CD14-positive monocyte (primary cell): Measurements from ENCODE around the gene SASH1. TPM values are rescaled to one million over a fixed set of nuclear protein-coding genes. Genes with fewer than 3 reads are reported as not detected.

ENCODE experiments used
- DNase-seq, 3 donors: peaks; one replicate each; pipeline ENCODE4 v3.0.0-alpha.2; 2011 to 2022
- H2AFZ ChIP-seq: 2 replicates; pipeline ENCODE4 v1.6.0; 2012; ENCODE audit warnings: mild to moderate bottlenecking, low read depth, low read length, inconsistent platforms; ENCODE audit not compliant: insufficient read depth, poor library complexity, severe bottlenecking
- H3K27ac ChIP-seq, 2 donors: 1 replicate in 1 of 2; 2 replicates in 1 of 2; pipeline ENCODE4 v1.5.1; 2012 to 2013; ENCODE audit warnings: low read length in 2 of 2, control low read depth in 1 of 2, inconsistent platforms in 1 of 2, low read depth in 1 of 2, mild to moderate bottlenecking in 1 of 2
- H3K27me3 ChIP-seq, 2 donors: one replicate each; pipeline versions ENCODE4 v1.6.0 to v1.6.1; 2011 to 2013; ENCODE audit warnings: low read length in 2 of 2; ENCODE audit not compliant: control insufficient read depth in 2 of 2, insufficient read depth in 2 of 2
- H3K36me3 ChIP-seq, 2 donors: replicated peaks in 1 of 2; 1 replicate in 1 of 2; 2 replicates in 1 of 2; pipeline versions ENCODE4 v1.5.1 to v1.6.1; 2012 to 2013; ENCODE audit warnings: low read length in 2 of 2, control low read depth in 1 of 2, inconsistent platforms in 1 of 2, mild to moderate bottlenecking in 1 of 2; ENCODE audit not compliant: insufficient read depth in 2 of 2, control insufficient read depth in 1 of 2
- H3K4me1 ChIP-seq, 2 donors: 1 replicate in 1 of 2; 2 replicates in 1 of 2; pipeline versions ENCODE4 v1.5.1 to v1.6.1; 2012 to 2013; ENCODE audit warnings: low read length in 2 of 2, control low read depth in 1 of 2, inconsistent platforms in 1 of 2, mild to moderate bottlenecking in 1 of 2, moderate library complexity in 1 of 2; ENCODE audit not compliant: insufficient read depth in 2 of 2, control insufficient read depth in 1 of 2
- H3K4me2 ChIP-seq: replicated peaks from 2 replicates; pipeline ENCODE3; 2012; ENCODE audit warnings: low read length, moderate library complexity, mild to moderate bottlenecking; ENCODE audit not compliant: poor library complexity, severe bottlenecking; ENCODE audit errors: extremely low read depth
- H3K4me3 ChIP-seq, 3 experiments: fragments of 200-600 bp in 1 of 3; sonication (generic) in 1 of 3; replicated peaks in 1 of 3; 1 replicate in 2 of 3; 2 replicates in 1 of 3; pipeline ENCODE4 v1.5.1; 2011 to 2013; ENCODE audit warnings: low read length in 3 of 3, mild to moderate bottlenecking in 3 of 3, control low read depth in 2 of 3, low read depth in 2 of 3, inconsistent platforms in 1 of 3, moderate library complexity in 1 of 3
- H3K79me2 ChIP-seq: 2 replicates; pipeline ENCODE4 v1.6.0; 2012; ENCODE audit warnings: mild to moderate bottlenecking, control low read depth, inconsistent platforms, low read length, moderate library complexity; ENCODE audit not compliant: insufficient read depth
- H3K9ac ChIP-seq: 2 replicates; pipeline ENCODE4 v1.6.0; 2017; ENCODE audit warnings: low read length, mild to moderate bottlenecking; ENCODE audit not compliant: insufficient read depth, poor library complexity, severe bottlenecking
- H3K9me3 ChIP-seq, 2 donors: replicated peaks in 1 of 2; 1 replicate in 1 of 2; 2 replicates in 1 of 2; pipeline versions ENCODE4 v1.5.1 to v1.6.1; 2012 to 2013; ENCODE audit warnings: low read length in 2 of 2, control low read depth in 1 of 2; ENCODE audit not compliant: control insufficient read depth in 1 of 2, insufficient read depth in 1 of 2
- H4K20me1 ChIP-seq: 2 replicates; pipeline ENCODE4 v1.6.0; 2012; ENCODE audit warnings: mild to moderate bottlenecking, low read length, control low read depth, moderate library complexity; ENCODE audit not compliant: insufficient read depth
- H3K27ac Mint-ChIP-seq, 7 donors: one replicate each; pipeline ENCODE4 v1.8.0; 2020; ENCODE audit warnings: mild to moderate bottlenecking in 7 of 7, mixed read lengths in 7 of 7, moderate library complexity in 6 of 7, inconsistent platforms in 2 of 7
- H3K27me3 Mint-ChIP-seq, 3 donors: one replicate each; pipeline ENCODE4 v1.8.0; 2021 to 2022; ENCODE audit warnings: low read depth in 3 of 3, mild to moderate bottlenecking in 3 of 3, mixed read lengths in 3 of 3, moderate library complexity in 3 of 3, inconsistent platforms in 1 of 3
- H3K36me3 Mint-ChIP-seq, 2 donors: one replicate each; pipeline ENCODE4 v1.8.0; 2020; ENCODE audit warnings: mixed read lengths in 2 of 2, inconsistent platforms in 1 of 2, mild to moderate bottlenecking in 1 of 2
- H3K4me1 Mint-ChIP-seq: one replicate; pipeline ENCODE4 v1.8.0; 2020; ENCODE audit warnings: mild to moderate bottlenecking, mixed read lengths
- H3K4me3 Mint-ChIP-seq, 2 donors: one replicate each; pipeline ENCODE4 v1.8.0; 2020; ENCODE audit warnings: mild to moderate bottlenecking in 2 of 2, mixed read lengths in 2 of 2, moderate library complexity in 1 of 2
- H3K9me3 Mint-ChIP-seq, 7 donors: one replicate each; pipeline ENCODE4 v1.8.0; 2020 to 2022; ENCODE audit warnings: mixed read lengths in 7 of 7, mild to moderate bottlenecking in 6 of 7, moderate library complexity in 6 of 7, inconsistent platforms in 2 of 7
- CTCF ChIP-seq: fragments of 200-600 bp; IDR thresholded peaks from one replicate; pipeline ENCODE4 v1.8.0; 2022; ENCODE audit warnings: antibody characterized with exemption, mild to moderate bottlenecking
- WGBS: methylation state at CpG from one replicate; pipeline ENCODE4 v1.1.5; 2013; ENCODE audit warnings: missing lambda C conversion rate; ENCODE audit not compliant: insufficient coverage; 5-methylcytosine and 5-hydroxymethylcytosine counted together
- intact Hi-C, 2 donors: fragments of 100-400 bp; cut with micrococcal nuclease; formaldehyde crosslinking; loops; one replicate each; pipeline versions ENCODE4 v1.15.0 to v1.15.1; 2023
- polyA plus RNA-seq, 3 donors: library from polyadenylated mRNA; depleted of rRNA in 1 of 3; unstranded in 2 of 3; stranded (reverse) in 1 of 3; fragments of 300-500 nt in 2 of 3; fragments of >200 nt in 1 of 3; fragmentation: Illumina TruSeq in 2 of 3; gene quantifications; 1 replicate in 2 of 3; 2 replicates in 1 of 3; pipeline ENCODE4 v1.2.3, GENCODE V29; 2012 to 2021

Gene SASH1
- polyA plus RNA-seq, 3 donors: 0.90 to 5.1 (median 4.7) TPM

GRCh38 chr6:148535381-148535780, 192.7 kb downstream of the SASH1 start:
- Histone ChIP-seq H3K4me3 (no peak overlapping the region), H3K36me3 (peaks cover 0 to 15% of the 10 kb centered on the region in 2 donors), H3K79me2 (no peaks in the 10 kb centered on the region), H3K27me3 (no peaks in the 10 kb centered on the region), H3K9ac (no peak overlapping the region), H3K4me2 (no peak overlapping the region), H2AFZ (no peak overlapping the region), H4K20me1 (no peaks in the 10 kb centered on the region), H3K27ac (no peak overlapping the region), H3K9me3 (no peaks in the 10 kb centered on the region), H3K4me1 (no peaks in the 10 kb centered on the region)
- Mint-ChIP-seq H3K4me3 (no peak overlapping the region), H3K27ac (no peak overlapping the region), H3K9me3 (no peaks in the 10 kb centered on the region), H3K36me3 (peaks cover 19 to 22% of the 10 kb centered on the region in 2 donors), H3K4me1 (peaks cover 7% of the 10 kb centered on the region), H3K27me3 (peaks cover 5 to 9% (median 6%) of the 10 kb centered on the region in 3 donors)
- intact Hi-C loops: no loop called here
- 100% methylated on average over 2 of the region's 7 CpGs for WGBS
- TF ChIP-seq CTCF: no peak
- DNase-seq: no peak

GRCh38 chr6:148535976-148536375, 193.3 kb downstream of the SASH1 start:
- Mint-ChIP-seq H3K4me3 (no peak overlapping the region), H3K36me3 (peaks cover 22% of the 10 kb centered on the region in 2 donors), H3K4me1 (peaks cover 5% of the 10 kb centered on the region), H3K27me3 (peaks cover 6 to 9% (median 7%) of the 10 kb centered on the region in 3 donors), H3K27ac (no peak overlapping the region), H3K9me3 (no peaks in the 10 kb centered on the region)
- no CpG with 5 or more reads among the region's 3 CpGs for WGBS
- no peaks in the 10 kb centered on the region for H4K20me1 ChIP-seq
- no peak overlapping the region for H2AFZ ChIP-seq
- H3K4me1 ChIP-seq: no peaks in the 10 kb centered on the region
- H3K9me3 ChIP-seq: no peaks in the 10 kb centered on the region
- no peak overlapping the region for H3K27ac ChIP-seq
- H3K4me2 ChIP-seq: no peak overlapping the region
- peaks cover 0 to 19% of the 10 kb centered on the region in 2 donors for H3K36me3 ChIP-seq
- intact Hi-C loops: no loop called here
- H3K9ac ChIP-seq: no peak overlapping the region
- H3K79me2 ChIP-seq: no peaks in the 10 kb centered on the region
- DNase-seq: no peak
- TF ChIP-seq CTCF: no peak
- no peaks in the 10 kb centered on the region for H3K27me3 ChIP-seq
- H3K4me3 ChIP-seq: no peak overlapping the region
